Stimulated activated CD8-positive, alpha-beta memory T cell treated with anti-CD3 and anti-CD28 coated beads, Interleukin-2, amount 100 ng/mL, for 48 hours (primary cell): ENCODE data around the gene TBC1D30.
"Not testable (repeated sequence)": the region's sequence is repeated elsewhere in the genome, so short reads cannot be mapped to it uniquely, and the experiment has no call there.

Experiments
- DNase-seq, 2 donors: peaks; one replicate each; pipeline ENCODE4 v3.0.0-alpha.2; 2020; ENCODE audit warnings: low read depth in 2 of 2

The TBC1D30 gene

GRCh38 chr12:64806593-64807460, 17.6 kb upstream of the TBC1D30 start:
- DNase-seq: no peak

- no peak for DNase-seq
Measured at GRCh38 chr12:64808110-64808509, 16.3 kb upstream of the TBC1D30 start.

- no peak for DNase-seq
Measured at GRCh38 chr12:64810831-64811230, 13.6 kb upstream of the TBC1D30 start.

- DNase-seq: no peak
Measured at GRCh38 chr12:64813723-64814122, 10.7 kb upstream of the TBC1D30 start.

GRCh38 chr12:64814432-64814831, 10.0 kb upstream of the TBC1D30 start:
- DNase-seq: no peak

GRCh38 chr12:64819816-64820402, 4.5 kb upstream of the TBC1D30 start:
- no peak for DNase-seq

GRCh38 chr12:64820593-64820992, 3.9 kb upstream of the TBC1D30 start:
- no peak for DNase-seq

- no peak for DNase-seq
Measured at GRCh38 chr12:64821116-64821630, 3.3 kb upstream of the TBC1D30 start.

GRCh38 chr12:64824130-64824499, 332 bp upstream of the TBC1D30 start:
- no peak for DNase-seq

GRCh38 chr12:64825143-64826021, 935 bp downstream of the TBC1D30 start:
- no peak for DNase-seq

GRCh38 chr12:64826234-64826633, 1.8 kb downstream of the TBC1D30 start:
- DNase-seq: peak; percentile 29 to 52

- DNase-seq: no peak
Measured at GRCh38 chr12:64828713-64829112, 4.3 kb downstream of the TBC1D30 start.

- DNase-seq: no peak
Measured at GRCh38 chr12:64833928-64834327, 9.5 kb downstream of the TBC1D30 start.

- no peak for DNase-seq
Measured at GRCh38 chr12:64835901-64836300, 11.5 kb downstream of the TBC1D30 start.

- no peak for DNase-seq
Measured at GRCh38 chr12:64836856-64837255, 12.4 kb downstream of the TBC1D30 start.

GRCh38 chr12:64837427-64837826, 13.0 kb downstream of the TBC1D30 start:
- no peak for DNase-seq

- no peak for DNase-seq
Measured at GRCh38 chr12:64840119-64840518, 15.7 kb downstream of the TBC1D30 start.

- DNase-seq: no peak
Measured at GRCh38 chr12:64840949-64841717, 16.7 kb downstream of the TBC1D30 start.

GRCh38 chr12:64848409-64848808, 24.0 kb downstream of the TBC1D30 start:
- DNase-seq: not testable (repeated sequence)

GRCh38 chr12:64858882-64859605, 34.6 kb downstream of the TBC1D30 start:
- DNase-seq: no peak
